ENCODE data around the gene KLHL34.

GRCh38 chrX:21675931-21676330, 17.8 kb upstream of the KLHL34 start:
- TF ChIP-seq CTCF (conservative IDR thresholded peaks at IDR 0.05 in 1 of 2, IDR thresholded peaks at IDR 0.05 in 1 of 2; ENCODE audit: extremely low read depth in 1 of 2, insufficient read depth in 1 of 2, low read depth in 1 of 2, low read length in 2 of 2) (no peak), EZH2 (IDR thresholded peaks at IDR 0.05; ENCODE audit: borderline replicate concordance, low read length) (no peak)
